Thyroid gland (tissue), 4 donors: ENCODE results near the gene METRNL. TPM values are rescaled to one million over a fixed set of nuclear protein-coding genes. Genes with fewer than 3 reads are reported as not detected.
"Not testable (repeated sequence)": the region's sequence is repeated elsewhere in the genome, so short reads cannot be mapped to it uniquely, and the experiment has no call there.

Experiments
- DNase-seq, 2 donors: peaks; one replicate each; pipeline ENCODE4 v3.0.0-alpha.2; 2019
- H3K27ac ChIP-seq, 3 donors: fragments of 200-600 bp; sonication (generic); 1 replicate in 2 of 3; 2 replicates in 1 of 3; pipeline ENCODE4 v1.5.1; 2016 to 2019; ENCODE audit warnings: mild to moderate bottlenecking in 1 of 3, moderate library complexity in 1 of 3
- H3K27me3 ChIP-seq: fragments of 200-600 bp; sonication (generic); one replicate; pipeline ENCODE4 v1.5.1; 2019
- H3K36me3 ChIP-seq, 2 donors: fragments of 200-600 bp; sonication (generic); one replicate each; pipeline ENCODE4 v1.5.1; 2016 to 2019
- H3K4me1 ChIP-seq, 2 donors: fragments of 200-600 bp; sonication (generic); one replicate each; pipeline ENCODE4 v1.5.1; 2017 to 2019
- H3K4me3 ChIP-seq, 3 donors: fragments of 200-600 bp; sonication (generic); replicated peaks in 1 of 3; 1 replicate in 2 of 3; 2 replicates in 1 of 3; pipeline ENCODE4 v1.5.1; 2016; ENCODE audit warnings: mild to moderate bottlenecking in 1 of 3
- H3K9me3 ChIP-seq: fragments of 200-600 bp; sonication (generic); one replicate; pipeline ENCODE4 v1.5.1; 2017
- POLR2A ChIP-seq, 2 donors: fragments of 450-650 bp; IDR thresholded peaks; one replicate each; pipeline ENCODE4 v1.6.1; 2017; ENCODE audit warnings: antibody characterized with exemption in 2 of 2, mild to moderate bottlenecking in 2 of 2, moderate library complexity in 1 of 2
- WGBS, 2 donors: methylation state at CpG; one replicate each; pipeline ENCODE4 v1.1.5; 2017; 5-methylcytosine and 5-hydroxymethylcytosine counted together
- intact Hi-C: fragments of 100-400 bp; cut with DNase I; formaldehyde crosslinking; loops from one replicate; pipeline ENCODE4 v1.15.1; 2023
- total RNA-seq, 4 donors: library from RNA; depleted of rRNA; stranded (reverse); fragments of >200 nt; gene quantifications; one replicate each; pipeline ENCODE4 v1.2.3, GENCODE V29; 2016
- TF ChIP-seq, protein P1 (sequence below), 6 experiments: fragments of 200-600 bp in 3 of 6; fragments of 450-650 bp in 3 of 6; sonication (generic) in 3 of 6; IDR thresholded peaks; one replicate each; pipeline ENCODE4 v1.5.1; 2016 to 2019; ENCODE audit warnings: antibody characterized with exemption in 6 of 6, mild to moderate bottlenecking in 2 of 6, inconsistent platforms in 1 of 6, moderate library complexity in 1 of 6

Gene METRNL
- total RNA-seq, 4 donors from 2014 or later: 57.5 to 89.7 (median 73.3) TPM

DNA sequence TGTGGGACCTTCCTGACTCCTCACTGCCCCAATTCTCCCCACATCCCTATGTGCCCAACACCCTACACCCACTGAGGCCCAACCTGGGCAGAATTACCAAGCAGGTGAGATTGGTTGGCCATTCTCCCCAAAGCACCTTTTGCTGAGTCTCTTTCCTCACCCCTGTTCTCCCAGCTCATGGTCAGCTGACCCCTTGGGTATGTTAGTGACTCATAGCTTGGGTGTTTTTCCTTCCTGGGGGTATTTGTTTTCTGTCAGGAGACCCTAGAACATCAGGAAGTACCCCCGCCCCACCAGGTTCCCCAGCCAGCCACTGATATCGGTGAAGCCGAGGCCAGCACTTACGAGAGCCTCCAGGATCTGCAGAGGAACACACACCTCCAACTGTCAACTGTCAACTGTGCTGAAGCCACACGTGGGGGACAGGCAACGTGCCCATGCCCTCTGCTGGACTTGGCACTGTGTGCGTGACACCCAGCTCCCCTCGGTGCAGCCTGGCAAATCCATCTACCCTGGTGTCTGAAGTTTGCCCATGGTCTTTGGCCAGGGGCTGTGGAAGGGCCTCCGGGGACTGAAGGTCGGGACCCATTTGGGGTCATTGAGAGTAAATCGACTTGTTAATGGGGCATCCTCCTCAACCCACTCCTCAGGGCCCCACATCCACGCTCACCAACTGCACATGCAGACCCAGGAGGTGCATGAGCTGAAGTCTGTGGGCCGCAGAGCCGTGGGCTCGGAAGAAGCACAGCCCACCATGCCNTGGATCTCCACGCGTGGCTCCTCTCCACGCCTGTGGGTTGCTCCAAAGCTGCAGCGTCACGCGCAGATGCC lies 53.1 kb downstream of the METRNL start:
- TF ChIP-seq POLR2A (IDR thresholded peaks at IDR 0.05): no peak
- TF ChIP-seq, protein P1, sequence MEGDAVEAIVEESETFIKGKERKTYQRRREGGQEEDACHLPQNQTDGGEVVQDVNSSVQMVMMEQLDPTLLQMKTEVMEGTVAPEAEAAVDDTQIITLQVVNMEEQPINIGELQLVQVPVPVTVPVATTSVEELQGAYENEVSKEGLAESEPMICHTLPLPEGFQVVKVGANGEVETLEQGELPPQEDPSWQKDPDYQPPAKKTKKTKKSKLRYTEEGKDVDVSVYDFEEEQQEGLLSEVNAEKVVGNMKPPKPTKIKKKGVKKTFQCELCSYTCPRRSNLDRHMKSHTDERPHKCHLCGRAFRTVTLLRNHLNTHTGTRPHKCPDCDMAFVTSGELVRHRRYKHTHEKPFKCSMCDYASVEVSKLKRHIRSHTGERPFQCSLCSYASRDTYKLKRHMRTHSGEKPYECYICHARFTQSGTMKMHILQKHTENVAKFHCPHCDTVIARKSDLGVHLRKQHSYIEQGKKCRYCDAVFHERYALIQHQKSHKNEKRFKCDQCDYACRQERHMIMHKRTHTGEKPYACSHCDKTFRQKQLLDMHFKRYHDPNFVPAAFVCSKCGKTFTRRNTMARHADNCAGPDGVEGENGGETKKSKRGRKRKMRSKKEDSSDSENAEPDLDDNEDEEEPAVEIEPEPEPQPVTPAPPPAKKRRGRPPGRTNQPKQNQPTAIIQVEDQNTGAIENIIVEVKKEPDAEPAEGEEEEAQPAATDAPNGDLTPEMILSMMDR (IDR thresholded peaks at IDR 0.05): no peak
- no peak for DNase-seq
- Histone ChIP-seq H3K4me3 (no peak overlapping the region), H3K4me1 (peaks cover 0 to 24% of the 10 kb centered on the region in 2 donors), H3K27me3 (no peaks in the 10 kb centered on the region), H3K36me3 (no peaks in the 10 kb centered on the region), H3K27ac (no peak overlapping the region), H3K9me3 (no peaks in the 10 kb centered on the region)
- intact Hi-C loops: no loop called here
- WGBS, 2 donors: 91 to 94% methylated on average over 19 to 21 of the region's 21 CpGs

DNA sequence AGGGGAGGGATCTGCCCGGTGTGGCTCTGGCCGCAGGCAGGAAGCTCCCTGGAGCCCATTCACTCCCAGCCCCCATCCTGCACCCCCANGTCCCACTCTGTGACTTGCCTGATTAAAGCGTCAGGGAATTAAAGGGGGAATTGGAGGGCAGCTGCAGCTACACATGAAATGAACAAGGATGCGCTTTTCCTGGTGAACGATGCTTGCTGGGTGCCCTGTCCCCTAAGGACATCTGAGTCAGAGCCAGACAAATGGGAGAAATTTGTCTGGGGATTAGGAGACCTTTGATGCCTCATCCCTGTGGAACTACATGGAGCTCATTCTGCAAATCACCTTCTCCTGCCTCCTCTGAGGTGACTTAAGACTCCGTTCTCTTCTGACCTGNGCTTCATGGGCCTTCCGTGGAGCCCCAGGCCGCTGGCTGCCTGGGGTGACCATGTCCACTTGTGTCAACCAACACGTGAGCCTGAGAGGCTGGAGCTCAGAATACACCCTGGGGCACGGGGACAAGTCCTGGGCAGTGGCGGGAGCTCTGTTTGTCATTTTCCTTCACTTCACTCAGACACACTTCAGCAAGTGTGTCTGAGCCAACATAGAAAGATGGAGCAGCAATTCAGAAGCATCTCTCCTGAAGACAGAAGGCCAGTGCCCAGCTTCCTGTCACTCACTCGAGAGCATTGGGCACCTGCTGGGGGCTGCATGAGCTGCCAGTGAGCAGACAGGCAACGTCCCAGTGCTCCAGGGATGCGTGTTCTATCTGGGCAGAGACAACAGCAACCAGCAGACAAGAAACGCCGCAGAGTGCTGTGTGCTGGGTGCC lies 54.1 kb downstream of the METRNL start:
- no peak for DNase-seq
- Histone ChIP-seq H3K9me3 (no peaks in the 10 kb centered on the region), H3K27me3 (no peaks in the 10 kb centered on the region), H3K36me3 (no peaks in the 10 kb centered on the region), H3K4me3 (no peak overlapping the region), H3K4me1 (peaks cover 0 to 29% of the 10 kb centered on the region in 2 donors), H3K27ac (no peak overlapping the region)
- intact Hi-C loops: no loop called here
- TF ChIP-seq, protein P1 (IDR thresholded peaks at IDR 0.05): no peak
- no peak for TF ChIP-seq POLR2A (IDR thresholded peaks at IDR 0.05)
- WGBS, 2 donors: 69 to 70% methylated on average over 14 to 16 of the region's 16 CpGs

DNA sequence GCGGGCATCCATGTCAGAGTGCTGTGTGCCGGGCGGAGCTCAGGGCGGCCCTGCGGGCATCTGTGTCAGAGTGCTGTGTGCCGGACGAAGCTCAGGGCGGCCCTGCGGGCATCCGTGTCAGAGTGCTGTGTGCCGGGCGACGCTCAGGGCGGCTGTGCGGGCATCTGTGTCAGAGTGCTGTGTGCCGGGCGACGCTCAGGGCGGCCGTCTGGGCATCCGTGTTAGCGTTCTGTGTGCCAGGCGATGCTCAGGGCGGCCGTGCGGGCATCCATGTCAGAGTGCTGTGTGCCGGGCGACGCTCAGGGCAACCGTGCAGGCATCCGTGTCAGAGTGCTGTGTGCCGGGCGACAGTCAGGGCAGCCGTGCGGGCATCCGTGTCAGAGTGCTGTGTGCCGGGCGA lies 55.0 kb downstream of the METRNL start:
- H3K27ac ChIP-seq, DNase-seq, H3K36me3 ChIP-seq, H3K4me3 ChIP-seq, H3K9me3 ChIP-seq, H3K27me3 ChIP-seq, intact Hi-C loops: not testable (repeated sequence)
- peaks cover 0 to 29% of the 10 kb centered on the region in 2 donors for H3K4me1 ChIP-seq
- WGBS, 2 donors: 70% methylated on average over 7 of the region's 38 CpGs; no CpG with 5 or more reads in 1 of the 2 donors

DNA sequence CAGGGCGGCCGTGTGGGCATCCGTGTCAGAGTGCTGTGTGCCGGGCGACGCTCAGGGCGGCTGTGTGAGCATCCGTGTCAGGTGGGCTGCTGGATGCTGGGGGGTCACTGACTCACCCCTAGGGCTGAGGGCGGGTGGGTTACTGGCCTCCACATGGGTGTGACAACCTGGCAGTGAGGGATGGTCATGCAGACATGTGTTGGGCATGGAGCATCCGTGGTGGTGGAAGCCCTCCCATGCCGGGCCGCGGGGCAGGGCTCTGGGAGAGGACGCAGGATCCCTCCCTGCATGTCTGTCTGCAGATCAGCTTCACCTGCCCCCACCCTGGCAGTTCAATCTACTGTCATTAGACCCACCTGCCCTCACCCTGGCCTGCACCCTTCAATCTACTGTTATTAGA lies 56.3 kb downstream of the METRNL start:
- 90 to 95% methylated on average over 10 to 13 of the region's 14 CpGs for WGBS, 2 donors
- H3K4me3 ChIP-seq: no peak overlapping the region
- no peak for DNase-seq
- H3K27ac ChIP-seq: no peak overlapping the region
- TF ChIP-seq POLR2A (IDR thresholded peaks at IDR 0.05): no peak
- TF ChIP-seq, protein P1 (IDR thresholded peaks at IDR 0.05): no peak
- H3K27me3 ChIP-seq: no peaks in the 10 kb centered on the region
- peaks cover 0 to 29% of the 10 kb centered on the region in 2 donors for H3K4me1 ChIP-seq
- no peaks in the 10 kb centered on the region for H3K9me3 ChIP-seq
- intact Hi-C loops: no loop called here
- H3K36me3 ChIP-seq: no peaks in the 10 kb centered on the region

DNA sequence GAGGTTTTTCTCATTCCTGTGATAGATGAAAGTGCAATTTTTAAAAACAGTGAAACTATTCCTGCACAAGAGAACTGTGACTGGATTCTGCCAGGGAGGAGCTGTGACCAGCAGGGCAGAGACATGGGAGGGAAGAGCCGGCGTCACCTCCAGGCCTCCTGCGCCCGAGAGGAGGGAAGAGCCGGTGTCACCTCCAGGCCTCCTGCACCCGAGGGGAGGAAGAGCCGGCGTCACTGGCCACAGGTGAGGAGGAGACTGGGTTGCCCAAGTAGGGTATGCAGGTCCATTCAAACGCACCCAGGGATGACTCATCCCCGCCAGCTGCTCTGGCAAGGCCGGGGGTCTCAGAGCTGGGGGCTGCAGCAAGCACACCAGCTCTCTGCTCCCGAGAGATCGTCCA lies 56.7 kb downstream of the METRNL start:
- DNase-seq: no peak
- TF ChIP-seq POLR2A (IDR thresholded peaks at IDR 0.05): no peak
- TF ChIP-seq, protein P1 (IDR thresholded peaks at IDR 0.05): no peak
- Histone ChIP-seq H3K4me3 (no peak overlapping the region), H3K9me3 (no peaks in the 10 kb centered on the region), H3K4me1 (peaks cover 0 to 29% of the 10 kb centered on the region in 2 donors), H3K27me3 (no peaks in the 10 kb centered on the region), H3K36me3 (no peaks in the 10 kb centered on the region), H3K27ac (no peak overlapping the region)
- intact Hi-C loops: no loop called here
- WGBS, 2 donors: 90 to 91% methylated on average over 10 to 13 of the region's 13 CpGs
